ENCODE data around the gene KCNIP1. TPM values are rescaled to one million over a fixed set of nuclear protein-coding genes. Genes with fewer than 3 reads are reported as not detected.

The KCNIP1 gene
- total RNA-seq, 1 donor from 2014 or later, result not detected

DNA sequence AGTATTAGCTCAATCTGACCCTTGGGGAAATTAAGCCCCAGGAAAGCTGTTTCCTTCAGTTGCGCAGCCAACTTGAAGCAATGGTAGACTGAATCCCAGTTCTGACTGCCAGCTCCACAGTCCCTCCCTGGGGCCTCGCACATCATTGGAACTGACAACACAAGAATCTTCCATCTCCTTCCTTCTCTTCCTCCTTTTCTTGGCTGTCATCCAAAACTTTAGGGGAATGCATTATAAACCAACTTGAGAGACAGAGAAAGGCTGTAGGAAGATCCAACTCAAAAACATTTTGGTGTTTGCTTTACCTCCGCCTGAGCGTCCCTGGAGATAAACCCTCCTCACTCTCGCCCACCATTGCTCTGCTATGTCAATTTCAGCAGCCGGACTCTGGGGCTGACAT, 16.6 kb downstream of the KCNIP1 start:
- no peak overlapping the region for H3K4me3 Mint-ChIP-seq (ENCODE audit: low read depth)
- no peak for DNase-seq (ENCODE audit: low spot score)
- H3K27ac Mint-ChIP-seq, result no peak overlapping the region
- no peaks in the 10 kb centered on the region for H3K36me3 Mint-ChIP-seq (ENCODE audit: low read depth)
- no peaks in the 10 kb centered on the region for H3K4me1 Mint-ChIP-seq (ENCODE audit: low read depth)
- no peaks in the 10 kb centered on the region for H3K27me3 Mint-ChIP-seq (ENCODE audit: low read depth)
- intact Hi-C loops (cut with micrococcal nuclease), result no loop called here
- H3K9me3 Mint-ChIP-seq, result no peaks in the 10 kb centered on the region

DNA sequence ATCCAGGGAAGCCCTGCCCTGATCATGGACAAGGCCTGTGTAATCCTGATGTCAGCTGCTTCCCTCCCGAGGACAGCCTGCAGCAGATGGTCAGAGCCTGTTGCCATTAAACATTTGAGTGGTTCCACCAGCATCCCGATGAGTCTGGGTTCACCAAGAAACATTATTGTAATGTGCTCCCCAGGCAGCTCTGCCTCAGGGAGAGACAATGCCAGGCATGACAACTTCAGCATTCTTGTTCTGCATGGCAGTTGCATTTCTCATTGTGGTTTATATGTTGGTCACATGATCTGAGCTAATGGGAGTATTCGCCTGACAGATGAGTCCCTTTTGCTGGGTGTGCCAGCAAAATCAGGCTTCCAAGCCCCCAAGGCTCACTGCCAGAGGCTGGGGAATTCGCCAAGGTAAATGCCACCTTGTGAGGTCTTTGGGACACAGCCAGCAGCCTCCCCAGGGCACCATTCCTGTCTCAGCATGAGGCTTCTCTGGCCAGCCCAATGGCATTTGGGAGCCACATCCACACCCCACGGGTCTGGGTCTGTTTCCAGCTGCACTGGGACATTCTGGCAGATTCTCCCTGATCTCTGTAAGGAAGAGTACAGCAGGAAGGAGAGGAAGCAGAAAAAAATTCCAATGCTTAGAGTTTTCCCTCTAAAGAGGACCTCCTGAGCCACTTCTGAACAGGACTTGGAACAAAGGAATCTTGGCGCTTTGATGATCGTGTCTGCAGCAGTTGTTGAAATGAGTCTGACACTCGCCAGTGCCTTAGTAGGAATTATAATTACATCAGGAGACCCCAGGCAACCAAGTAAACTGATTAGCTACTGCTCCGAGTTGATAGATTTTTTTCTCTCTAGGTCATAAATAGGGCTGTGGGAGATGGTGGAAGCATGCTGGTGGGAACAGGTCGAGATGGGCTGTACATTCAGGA, 18.7 kb downstream of the KCNIP1 start:
- H3K36me3 Mint-ChIP-seq (ENCODE audit: low read depth), result no peaks in the 10 kb centered on the region
- no peak overlapping the region for H3K4me3 Mint-ChIP-seq (ENCODE audit: low read depth)
- H3K27me3 Mint-ChIP-seq (ENCODE audit: low read depth), result no peaks in the 10 kb centered on the region
- no peaks in the 10 kb centered on the region for H3K4me1 Mint-ChIP-seq (ENCODE audit: low read depth)
- no peak for DNase-seq (ENCODE audit: low spot score)
- no peak overlapping the region for H3K27ac Mint-ChIP-seq
- intact Hi-C loops (cut with micrococcal nuclease), result no loop called here
- H3K9me3 Mint-ChIP-seq, result no peaks in the 10 kb centered on the region

DNA sequence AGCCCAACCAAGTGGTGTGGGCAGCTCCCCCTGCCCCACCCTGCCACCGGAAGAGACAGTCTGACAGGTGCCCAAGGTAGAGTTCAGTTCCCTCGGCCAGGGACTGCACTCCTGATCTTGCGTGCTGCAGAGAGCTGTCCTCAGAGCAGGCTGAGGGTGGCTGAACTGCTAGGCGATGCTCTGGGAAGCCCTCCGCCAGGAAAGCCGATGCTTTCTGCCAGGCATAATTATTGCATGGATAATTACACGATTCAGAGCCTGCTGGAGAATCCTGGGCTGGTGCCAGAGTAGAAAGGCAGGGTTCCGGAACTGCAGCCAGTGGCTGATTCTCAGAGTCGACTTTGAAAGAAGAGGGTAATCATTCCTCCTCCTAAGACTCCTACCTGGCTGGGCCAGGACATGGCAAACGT, 19.3 kb downstream of the KCNIP1 start:
- no peak overlapping the region for H3K4me3 Mint-ChIP-seq (ENCODE audit: low read depth)
- intact Hi-C loops (cut with micrococcal nuclease), result no loop called here
- no peak for DNase-seq (ENCODE audit: low spot score)
- H3K36me3 Mint-ChIP-seq (ENCODE audit: low read depth), result no peaks in the 10 kb centered on the region
- no peak overlapping the region for H3K27ac Mint-ChIP-seq
- H3K4me1 Mint-ChIP-seq (ENCODE audit: low read depth), result no peaks in the 10 kb centered on the region
- H3K9me3 Mint-ChIP-seq, result no peaks in the 10 kb centered on the region
- H3K27me3 Mint-ChIP-seq (ENCODE audit: low read depth), result peaks cover 2% of the 10 kb centered on the region

GRCh38 chr5:170523830-170524229, 20.0 kb downstream of the KCNIP1 start:
- H3K9me3 Mint-ChIP-seq, result no peaks in the 10 kb centered on the region
- no peaks in the 10 kb centered on the region for H3K4me1 Mint-ChIP-seq (ENCODE audit: low read depth)
- intact Hi-C loops (cut with micrococcal nuclease), result no loop called here
- no peaks in the 10 kb centered on the region for H3K36me3 Mint-ChIP-seq (ENCODE audit: low read depth)
- no peak overlapping the region for H3K27ac Mint-ChIP-seq
- no peak for DNase-seq (ENCODE audit: low spot score)
- no peak overlapping the region for H3K4me3 Mint-ChIP-seq (ENCODE audit: low read depth)
- peaks cover 2% of the 10 kb centered on the region for H3K27me3 Mint-ChIP-seq (ENCODE audit: low read depth)

- intact Hi-C loops (cut with micrococcal nuclease), result no loop called here
- H3K4me1 Mint-ChIP-seq (ENCODE audit: low read depth), result no peaks in the 10 kb centered on the region
- H3K27ac Mint-ChIP-seq, result no peak overlapping the region
- no peak overlapping the region for H3K4me3 Mint-ChIP-seq (ENCODE audit: low read depth)
- H3K9me3 Mint-ChIP-seq, result no peaks in the 10 kb centered on the region
- no peaks in the 10 kb centered on the region for H3K36me3 Mint-ChIP-seq (ENCODE audit: low read depth)
- DNase-seq (ENCODE audit: low spot score), result no peak
- peaks cover 2% of the 10 kb centered on the region for H3K27me3 Mint-ChIP-seq (ENCODE audit: low read depth)
Measured at GRCh38 chr5:170524576-170524975, 20.8 kb downstream of the KCNIP1 start.

DNA sequence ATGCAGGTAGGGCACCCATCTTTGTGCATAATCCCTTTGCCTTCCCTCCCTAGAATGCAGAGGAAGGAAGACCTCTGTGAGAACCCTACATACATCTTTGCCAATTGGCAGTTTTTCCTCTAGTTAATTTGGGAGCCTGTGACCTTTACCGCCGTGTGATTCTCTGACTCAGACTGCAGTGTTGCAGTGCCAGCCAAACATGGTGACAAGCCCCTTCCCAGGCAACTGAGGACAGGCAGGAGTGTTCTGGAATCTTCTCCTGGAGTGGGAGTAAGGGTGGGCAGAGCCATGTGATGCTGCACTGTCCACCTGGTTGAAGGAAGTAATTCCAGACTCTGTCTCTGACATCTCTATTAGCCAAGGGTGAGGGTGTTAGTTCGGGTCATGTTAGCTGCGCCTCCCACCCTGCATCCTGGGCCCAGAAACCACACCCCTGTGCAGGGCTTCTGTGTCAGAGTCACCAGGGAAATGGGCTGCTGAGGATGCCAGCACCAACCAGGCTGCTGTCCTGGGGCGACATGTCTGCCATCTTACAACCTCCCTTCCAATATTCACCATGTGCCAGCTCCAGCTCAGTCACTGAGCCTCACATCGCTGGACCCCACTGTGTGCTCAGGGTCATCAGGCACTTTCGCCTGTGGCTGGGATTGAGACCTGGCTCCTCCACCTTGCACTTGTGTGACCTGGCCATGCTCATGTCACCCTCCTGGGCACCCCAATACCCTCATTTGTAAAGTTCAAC, 21.8 kb downstream of the KCNIP1 start:
- no peak for DNase-seq (ENCODE audit: low spot score)
- Mint-ChIP-seq H3K27me3 (ENCODE audit: low read depth) (peaks cover 2% of the 10 kb centered on the region), H3K4me1 (ENCODE audit: low read depth) (no peaks in the 10 kb centered on the region), H3K27ac (no peak overlapping the region), H3K4me3 (ENCODE audit: low read depth) (no peak overlapping the region), H3K36me3 (ENCODE audit: low read depth) (no peaks in the 10 kb centered on the region), H3K9me3 (no peaks in the 10 kb centered on the region)
- intact Hi-C loops (cut with micrococcal nuclease), result no loop called here

DNA sequence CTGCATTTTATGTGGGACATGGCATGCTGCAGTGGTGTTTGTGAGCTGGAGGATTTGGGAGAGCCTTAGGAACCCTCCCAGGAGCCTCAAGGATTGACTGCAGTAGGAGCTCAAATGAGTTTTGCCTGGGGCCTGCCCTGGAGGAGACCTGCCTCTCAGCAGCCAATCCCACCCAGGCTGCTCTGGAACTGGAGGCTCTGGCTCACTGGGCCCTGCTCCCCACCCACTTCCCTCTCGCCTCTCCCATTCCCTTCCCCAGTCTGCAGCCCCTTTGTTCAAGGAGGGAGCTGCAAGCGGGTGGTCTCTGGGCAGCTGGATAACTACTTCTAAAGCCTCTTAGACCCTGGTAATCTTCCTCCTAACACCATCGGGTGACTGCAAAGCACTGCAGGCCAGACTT, 24.2 kb downstream of the KCNIP1 start:
- Mint-ChIP-seq H3K4me3 (ENCODE audit: low read depth) (no peak overlapping the region), H3K4me1 (ENCODE audit: low read depth) (no peaks in the 10 kb centered on the region), H3K27ac (no peak overlapping the region), H3K9me3 (no peaks in the 10 kb centered on the region), H3K27me3 (ENCODE audit: low read depth) (peaks cover 5% of the 10 kb centered on the region), H3K36me3 (ENCODE audit: low read depth) (no peaks in the 10 kb centered on the region)
- DNase-seq (ENCODE audit: low spot score), result no peak
- intact Hi-C loops (cut with micrococcal nuclease), result no loop called here

GRCh38 chr5:170528976-170529375, 25.2 kb downstream of the KCNIP1 start:
- H3K36me3 Mint-ChIP-seq (ENCODE audit: low read depth), result no peaks in the 10 kb centered on the region
- no peak overlapping the region for H3K4me3 Mint-ChIP-seq (ENCODE audit: low read depth)
- intact Hi-C loops (cut with micrococcal nuclease), result no loop called here
- peaks cover 5% of the 10 kb centered on the region for H3K27me3 Mint-ChIP-seq (ENCODE audit: low read depth)
- DNase-seq (ENCODE audit: low spot score), result no peak
- H3K9me3 Mint-ChIP-seq, result no peaks in the 10 kb centered on the region
- no peaks in the 10 kb centered on the region for H3K4me1 Mint-ChIP-seq (ENCODE audit: low read depth)
- no peak overlapping the region for H3K27ac Mint-ChIP-seq

DNA sequence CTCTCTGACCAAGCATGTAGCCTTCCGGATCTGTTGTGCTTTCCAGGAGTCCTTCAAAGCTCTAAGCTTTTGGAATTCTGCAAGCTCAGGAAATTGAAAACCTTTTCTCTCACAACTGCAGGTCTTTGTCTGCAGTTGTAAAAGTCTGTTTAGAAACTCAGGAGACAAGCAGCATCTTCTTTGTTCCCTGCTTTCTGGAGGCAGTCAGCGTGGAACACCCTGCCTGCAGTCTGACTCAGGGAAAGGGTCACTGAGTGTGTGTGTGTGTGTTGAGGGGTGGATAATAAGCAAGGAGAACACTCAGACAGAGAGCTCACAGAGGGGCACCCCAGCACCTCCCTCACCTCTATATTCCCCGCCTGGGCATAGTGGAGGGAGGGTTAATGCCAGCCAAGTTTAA, 29.1 kb downstream of the KCNIP1 start:
- Mint-ChIP-seq H3K4me3 (ENCODE audit: low read depth) (no peak overlapping the region), H3K36me3 (ENCODE audit: low read depth) (no peaks in the 10 kb centered on the region), H3K9me3 (no peaks in the 10 kb centered on the region), H3K4me1 (ENCODE audit: low read depth) (no peaks in the 10 kb centered on the region), H3K27me3 (ENCODE audit: low read depth) (peaks cover 2% of the 10 kb centered on the region), H3K27ac (no peak overlapping the region)
- no peak for DNase-seq (ENCODE audit: low spot score)
- intact Hi-C loops (cut with micrococcal nuclease), result no loop called here

GRCh38 chr5:170533383-170533782, 29.6 kb downstream of the KCNIP1 start:
- Mint-ChIP-seq H3K4me1 (ENCODE audit: low read depth) (no peaks in the 10 kb centered on the region), H3K36me3 (ENCODE audit: low read depth) (no peaks in the 10 kb centered on the region), H3K9me3 (no peaks in the 10 kb centered on the region), H3K4me3 (ENCODE audit: low read depth) (no peak overlapping the region), H3K27me3 (ENCODE audit: low read depth) (peaks cover 2% of the 10 kb centered on the region), H3K27ac (no peak overlapping the region)
- intact Hi-C loops (cut with micrococcal nuclease), result no loop called here
- no peak for DNase-seq (ENCODE audit: low spot score)

- H3K4me1 Mint-ChIP-seq (ENCODE audit: low read depth), result no peaks in the 10 kb centered on the region
- no peak overlapping the region for H3K4me3 Mint-ChIP-seq (ENCODE audit: low read depth)
- no peak for DNase-seq (ENCODE audit: low spot score)
- H3K36me3 Mint-ChIP-seq (ENCODE audit: low read depth), result no peaks in the 10 kb centered on the region
- intact Hi-C loops (cut with micrococcal nuclease), result no loop called here
- H3K27ac Mint-ChIP-seq, result no peak overlapping the region
- peaks cover 2% of the 10 kb centered on the region for H3K27me3 Mint-ChIP-seq (ENCODE audit: low read depth)
- H3K9me3 Mint-ChIP-seq, result no peaks in the 10 kb centered on the region
Measured at GRCh38 chr5:170534177-170534576, 30.4 kb downstream of the KCNIP1 start.

GRCh38 chr5:170534941-170535340, 31.1 kb downstream of the KCNIP1 start:
- Mint-ChIP-seq H3K9me3 (no peaks in the 10 kb centered on the region), H3K27me3 (ENCODE audit: low read depth) (peaks cover 2% of the 10 kb centered on the region), H3K27ac (no peak overlapping the region), H3K4me1 (ENCODE audit: low read depth) (no peaks in the 10 kb centered on the region), H3K4me3 (ENCODE audit: low read depth) (no peak overlapping the region), H3K36me3 (ENCODE audit: low read depth) (no peaks in the 10 kb centered on the region)
- intact Hi-C loops (cut with micrococcal nuclease), result no loop called here
- no peak for DNase-seq (ENCODE audit: low spot score)

DNA sequence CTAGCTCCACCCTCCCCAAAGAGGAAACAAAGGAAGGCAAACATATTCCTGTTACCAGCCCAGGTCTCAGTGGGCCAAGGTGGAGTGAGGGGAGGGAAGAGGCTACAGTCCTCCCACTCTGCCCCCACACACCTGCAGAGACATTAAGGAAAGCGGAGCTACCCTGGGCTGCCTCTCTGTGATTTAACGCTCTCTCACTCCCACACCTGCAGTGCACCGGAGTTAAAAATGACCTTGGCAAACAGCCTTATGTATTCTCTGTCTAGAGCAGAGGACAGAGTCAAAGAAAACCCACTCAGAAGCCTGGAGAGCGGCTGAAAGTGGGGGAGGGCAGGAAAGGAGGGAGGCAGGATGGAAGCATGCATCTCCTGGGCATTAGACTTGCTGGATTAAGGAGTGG, 32.7 kb downstream of the KCNIP1 start:
- H3K9me3 Mint-ChIP-seq, result no peaks in the 10 kb centered on the region
- peaks cover 2% of the 10 kb centered on the region for H3K27me3 Mint-ChIP-seq (ENCODE audit: low read depth)
- H3K27ac Mint-ChIP-seq, result no peak overlapping the region
- H3K4me1 Mint-ChIP-seq (ENCODE audit: low read depth), result no peaks in the 10 kb centered on the region
- no peaks in the 10 kb centered on the region for H3K36me3 Mint-ChIP-seq (ENCODE audit: low read depth)
- DNase-seq (ENCODE audit: low spot score), result no peak
- H3K4me3 Mint-ChIP-seq (ENCODE audit: low read depth), result no peak overlapping the region
- intact Hi-C loops (cut with micrococcal nuclease), result no loop called here
